NCI-H774 (cell line): ENCODE data around the gene RIC8A.

ENCODE experiments used
- DNase-seq: peaks from one replicate; lab custom pipeline; 2025; lab: John Stamatoyannopoulos, UW

Gene RIC8A

DNA sequence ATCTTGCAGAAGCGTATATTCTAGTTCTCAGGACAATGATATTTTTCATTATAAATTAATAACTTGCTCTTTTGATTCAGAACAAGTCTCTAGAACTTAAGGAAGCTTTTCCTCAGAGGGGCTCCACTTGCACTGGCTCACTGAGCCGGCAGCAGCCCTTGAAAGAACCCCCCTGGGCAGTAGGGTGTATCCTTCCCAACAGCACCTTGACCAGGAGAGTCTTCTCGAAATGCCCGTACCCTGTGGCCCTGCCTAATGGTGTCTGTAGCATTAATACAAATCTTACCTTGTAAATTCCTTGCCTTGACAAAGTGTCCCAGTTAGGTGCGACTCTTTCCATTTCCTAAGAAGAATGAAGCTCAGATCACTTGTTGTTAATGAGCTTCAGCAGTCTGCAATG lies 42.8 kb downstream of the RIC8A start:
- DNase-seq, result no peak

- DNase-seq, result no peak
These were observed 43.3 kb downstream of the RIC8A start for GRCh38 chr11:250740-251299.

- no peak for DNase-seq
These were observed 44.0 kb downstream of the RIC8A start for GRCh38 chr11:251550-251949.

DNA sequence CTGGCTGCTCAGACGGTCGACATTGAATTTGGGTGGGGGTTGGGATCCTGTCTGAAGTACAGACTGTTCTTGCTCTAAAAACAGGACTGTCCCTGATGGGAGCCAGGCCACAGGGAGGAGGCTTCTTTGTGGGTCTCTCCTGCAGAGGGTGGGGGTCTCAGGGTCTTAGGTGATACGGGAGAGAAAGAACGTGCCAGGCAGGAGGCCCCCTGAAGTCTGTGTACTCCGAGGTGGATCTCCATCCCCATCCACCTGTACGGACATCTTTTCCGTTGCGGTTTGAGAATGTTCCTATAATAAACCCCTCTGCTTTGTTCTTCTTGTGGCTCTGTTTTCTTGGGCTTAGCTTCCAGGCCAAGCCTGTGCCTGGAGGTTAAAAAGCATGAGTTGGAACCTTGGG lies 45.2 kb downstream of the RIC8A start:
- no peak for DNase-seq

DNA sequence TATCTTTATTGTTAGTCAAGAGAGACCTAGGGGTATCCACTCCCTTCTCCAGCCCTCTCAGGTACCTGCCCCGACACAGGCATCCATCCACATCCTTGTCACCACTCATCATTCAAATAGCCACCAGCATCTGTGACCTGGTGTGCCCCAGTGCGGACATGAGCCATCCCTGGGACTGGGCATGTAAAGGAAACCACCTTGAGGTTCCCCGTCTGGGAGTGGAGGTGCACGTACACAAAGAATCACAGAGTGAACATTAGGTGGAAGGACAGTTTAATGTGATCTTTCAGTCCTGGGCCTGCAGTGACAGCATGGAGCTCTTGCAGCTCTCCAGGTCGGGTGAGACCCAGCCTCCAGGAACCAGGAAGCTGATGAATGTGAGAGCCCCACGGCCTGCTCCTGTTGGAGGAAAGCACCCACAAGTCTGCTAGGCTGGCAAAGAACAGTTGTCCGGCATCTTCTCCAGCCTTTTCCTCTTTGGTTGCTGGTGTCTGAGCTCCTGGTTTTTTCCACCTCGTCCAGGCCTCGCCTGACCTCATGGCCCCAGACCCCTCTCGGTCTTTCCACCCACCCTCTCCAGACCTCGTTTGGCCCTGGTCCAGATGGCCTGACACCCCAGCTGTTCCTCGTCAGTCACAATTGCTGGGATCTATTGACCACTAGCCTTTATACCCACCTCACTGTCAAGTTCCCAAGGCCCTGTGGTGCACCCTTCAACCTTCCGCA lies 45.8 kb downstream of the RIC8A start:
- DNase-seq, result no peak

GRCh38 chr11:253886-254270 lies 46.4 kb downstream of the RIC8A start:
- no peak for DNase-seq

GRCh38 chr11:255176-255575 lies 47.7 kb downstream of the RIC8A start:
- no peak for DNase-seq

DNA sequence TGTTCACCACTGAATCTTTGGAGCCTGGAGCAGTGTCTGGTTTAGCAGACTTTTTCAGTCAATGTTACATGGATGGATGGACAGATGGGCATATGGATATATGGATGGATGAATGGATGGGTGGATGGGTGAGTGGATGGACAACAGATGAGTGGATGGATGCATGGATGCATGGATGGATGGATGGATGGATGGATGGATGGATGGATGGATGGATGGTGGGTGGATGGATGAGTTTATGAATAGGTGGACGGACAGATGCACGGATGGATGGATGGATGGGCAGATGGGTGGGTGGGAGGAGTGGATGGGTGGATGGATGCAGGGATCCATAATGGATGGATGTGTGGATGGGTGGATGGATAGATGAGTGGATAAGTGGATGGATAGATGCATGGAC lies 48.3 kb downstream of the RIC8A start:
- no peak for DNase-seq

DNA sequence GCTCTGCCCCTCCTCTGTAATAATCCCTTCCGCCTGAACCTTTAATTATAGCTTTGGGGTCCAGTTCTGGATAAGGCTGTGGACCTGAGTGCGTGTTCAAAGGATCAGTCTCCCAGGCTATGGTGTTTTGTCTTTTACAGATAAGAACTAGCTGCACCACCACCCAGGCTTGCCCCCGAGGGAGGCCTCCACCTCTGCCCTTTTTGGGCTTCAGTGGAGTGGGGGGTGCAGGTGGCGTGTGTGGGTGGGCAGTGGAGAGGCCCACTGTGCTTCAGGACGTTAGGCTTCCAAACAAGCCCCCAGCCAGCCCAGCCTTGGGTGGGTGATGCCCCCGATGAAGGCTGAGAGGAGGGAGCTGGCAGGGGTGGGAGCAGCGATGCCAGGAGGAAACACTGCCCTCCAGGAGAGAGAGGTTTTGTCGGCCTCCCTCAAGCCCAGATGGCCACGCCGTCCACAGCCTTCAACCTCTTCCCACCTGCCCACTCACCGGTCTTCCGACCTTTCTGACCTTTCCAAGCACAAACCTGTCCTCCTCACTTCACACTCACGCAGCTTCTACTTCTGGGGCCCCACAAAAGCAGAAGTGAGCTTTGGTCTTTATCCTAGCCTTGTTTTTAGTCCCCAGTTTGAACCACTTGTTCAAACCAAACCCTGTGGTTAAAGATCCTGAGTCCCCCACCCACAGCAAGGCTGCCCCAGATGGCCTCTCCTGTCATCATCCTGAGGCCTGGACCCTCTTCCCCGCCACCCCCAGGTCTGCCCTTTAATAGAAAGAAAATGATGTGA lies 49.6 kb downstream of the RIC8A start:
- no peak for DNase-seq

- no peak for DNase-seq
These were observed 50.4 kb downstream of the RIC8A start for GRCh38 chr11:257766-258493.

DNA sequence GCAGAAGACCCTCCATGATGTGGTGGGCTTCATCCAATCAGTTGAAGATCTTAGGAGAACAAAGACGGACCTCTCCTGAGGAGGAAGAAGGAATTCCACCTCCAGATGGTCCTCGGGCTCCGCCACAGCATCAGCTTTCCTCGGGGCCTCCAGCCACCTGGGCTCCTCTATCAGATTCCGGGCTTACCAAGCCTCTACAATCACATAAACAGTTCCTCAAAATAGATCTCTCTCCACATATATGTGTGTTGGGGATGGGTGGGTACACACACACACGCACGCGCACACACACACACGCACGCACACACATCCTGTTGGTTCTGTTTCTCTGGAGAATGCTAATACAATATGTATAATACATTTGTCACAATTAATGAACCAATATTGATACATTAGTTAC lies 51.9 kb downstream of the RIC8A start:
- DNase-seq, result no peak

- DNase-seq, result no peak
These were observed 54.1 kb downstream of the RIC8A start for GRCh38 chr11:261624-262023.
